SK-N-MC (cell line): Measurements from ENCODE around the gene HMGN2.

ENCODE experiments used
- EZH2 ChIP-seq: fragments of 200-600 bp; sonication (generic); IDR thresholded peaks from one replicate; pipeline ENCODE4 v1.6.1; 2017; ENCODE audit warnings: antibody characterized with exemption
- POLR2AphosphoS5 ChIP-seq: IDR thresholded peaks from 2 replicates; pipeline ENCODE4 v1.6.1; 2012; ENCODE audit warnings: mild to moderate bottlenecking, low read depth, low read length, borderline replicate concordance

DNA sequence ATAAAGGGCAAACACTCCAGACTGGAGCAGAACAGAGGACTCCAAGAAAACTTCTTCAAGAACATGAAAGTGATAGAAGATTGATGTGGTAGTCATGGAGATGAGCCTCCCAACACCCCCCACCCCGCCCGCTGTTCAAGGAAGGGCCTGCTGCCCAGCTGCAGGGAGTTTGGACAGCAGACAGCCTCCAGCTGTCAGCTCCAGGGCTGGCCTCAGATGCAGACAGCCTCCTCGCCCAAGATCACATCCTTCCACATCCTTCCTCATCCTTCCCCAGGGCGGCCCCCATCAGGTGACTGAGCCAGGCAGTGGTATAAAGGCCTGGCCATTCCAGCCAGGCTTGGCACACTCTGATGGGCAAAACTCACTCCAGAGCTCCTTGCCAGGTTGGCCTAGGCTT, 24.6 kb downstream of the HMGN2 start:
- TF ChIP-seq EZH2 (no peak), POLR2AphosphoS5 (no peak)
